Tibial artery (tissue), 4 donors: Measurements from ENCODE around the gene DNAJB2.

Experiments
- DNase-seq, 2 donors: peaks; one replicate each; pipeline ENCODE4 v3.0.0-alpha.2; 2019
- H3K27ac ChIP-seq, 2 donors: fragments of 200-600 bp; sonication (generic) in 1 of 2; 1 replicate in 1 of 2; 2 replicates in 1 of 2; pipeline ENCODE4 v1.5.1; 2018 to 2019; ENCODE audit warnings: mild to moderate bottlenecking in 1 of 2
- H3K27me3 ChIP-seq, 2 donors: fragments of 200-600 bp; sonication (generic) in 1 of 2; one replicate each; pipeline versions ENCODE4 v1.5.1 to v1.6.0; 2016 to 2019
- H3K36me3 ChIP-seq, 3 donors: fragments of 200-600 bp; sonication (generic) in 2 of 3; one replicate each; pipeline ENCODE4 v1.5.1; 2016 to 2019; ENCODE audit warnings: mild to moderate bottlenecking in 2 of 3
- H3K4me1 ChIP-seq, 4 donors: fragments of 200-600 bp; sonication (generic) in 2 of 4; 1 replicate in 3 of 4; 2 replicates in 1 of 4; pipeline ENCODE4 v1.5.1; 2016 to 2019
- H3K4me3 ChIP-seq, 2 donors: fragments of 200-600 bp; sonication (generic) in 1 of 2; 1 replicate in 1 of 2; 2 replicates in 1 of 2; pipeline ENCODE4 v1.5.1; 2018 to 2019; ENCODE audit warnings: mild to moderate bottlenecking in 2 of 2
- H3K9me3 ChIP-seq, 3 donors: fragments of 200-600 bp; sonication (generic) in 1 of 3; one replicate each; pipeline ENCODE4 v1.5.1; 2016 to 2019
- intact Hi-C: fragments of 100-400 bp; cut with DNase I; formaldehyde crosslinking; loops from one replicate; pipeline ENCODE4 v1.15.0; 2023; ENCODE audit warnings: low total_unique reads
- TF ChIP-seq, protein P1 (sequence below), 2 experiments: fragments of 200-600 bp in 1 of 2; fragments of 450-650 bp in 1 of 2; IDR thresholded peaks; one replicate each; pipeline ENCODE4 v1.5.1; 2017 to 2019; ENCODE audit warnings: antibody characterized with exemption in 2 of 2, mild to moderate bottlenecking in 1 of 2, moderate library complexity in 1 of 2

Gene DNAJB2

DNA sequence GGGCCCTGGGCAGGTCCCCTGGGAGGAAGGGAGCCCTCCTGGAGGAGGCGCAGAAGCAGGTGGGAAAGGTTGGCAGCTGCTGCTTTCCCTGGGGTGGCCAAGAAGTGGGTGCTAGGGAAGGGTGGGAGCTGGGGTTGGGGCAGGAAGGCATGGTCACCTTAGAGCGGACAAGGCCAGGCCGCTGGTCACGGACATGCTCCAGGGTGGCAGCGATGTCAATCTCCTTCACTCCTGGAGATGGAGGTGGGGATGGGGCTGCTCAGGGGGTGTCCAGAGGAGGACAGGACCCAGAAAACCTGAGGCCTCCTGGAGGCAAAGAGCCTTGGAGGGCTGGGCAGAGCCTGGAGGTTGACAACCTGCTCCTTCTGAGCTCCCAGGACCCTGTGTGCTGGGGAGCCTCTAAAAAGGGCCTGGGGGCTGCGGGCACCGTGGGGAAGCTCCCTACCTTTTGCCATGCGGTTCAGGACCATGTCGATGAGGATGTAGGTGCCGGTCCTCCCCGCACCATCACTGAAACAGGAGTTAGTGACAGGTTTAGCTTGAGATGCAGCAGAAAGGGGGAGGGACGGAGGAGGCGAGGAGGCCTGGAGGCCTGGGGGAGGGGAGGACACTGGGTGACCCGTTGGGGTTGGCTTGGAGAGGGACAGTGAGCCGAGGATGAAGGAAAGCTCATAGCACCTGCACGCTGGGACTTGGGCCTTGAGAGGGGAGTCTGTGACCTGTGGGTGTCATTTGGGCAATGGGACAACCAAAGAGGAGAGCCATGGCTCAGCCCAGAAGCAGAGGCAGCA lies 11.4 kb downstream of the DNAJB2 start:
- DNase-seq: no peak
- no peak overlapping the region for H3K4me3 ChIP-seq
- intact Hi-C loops: loop anchor here (10.0 kb wide), 2 partner anchors 66 to 244 kb away; partner anchors contain the start of genes ANKZF1 and ATG9A
- H3K4me1 ChIP-seq: peaks cover 0 to 47% (median 28%) of the 10 kb centered on the region in 4 donors
- peaks cover 0 to 13% (median 7%) of the 10 kb centered on the region in 3 donors for H3K36me3 ChIP-seq
- no peaks in the 10 kb centered on the region for H3K9me3 ChIP-seq
- TF ChIP-seq, protein P1, sequence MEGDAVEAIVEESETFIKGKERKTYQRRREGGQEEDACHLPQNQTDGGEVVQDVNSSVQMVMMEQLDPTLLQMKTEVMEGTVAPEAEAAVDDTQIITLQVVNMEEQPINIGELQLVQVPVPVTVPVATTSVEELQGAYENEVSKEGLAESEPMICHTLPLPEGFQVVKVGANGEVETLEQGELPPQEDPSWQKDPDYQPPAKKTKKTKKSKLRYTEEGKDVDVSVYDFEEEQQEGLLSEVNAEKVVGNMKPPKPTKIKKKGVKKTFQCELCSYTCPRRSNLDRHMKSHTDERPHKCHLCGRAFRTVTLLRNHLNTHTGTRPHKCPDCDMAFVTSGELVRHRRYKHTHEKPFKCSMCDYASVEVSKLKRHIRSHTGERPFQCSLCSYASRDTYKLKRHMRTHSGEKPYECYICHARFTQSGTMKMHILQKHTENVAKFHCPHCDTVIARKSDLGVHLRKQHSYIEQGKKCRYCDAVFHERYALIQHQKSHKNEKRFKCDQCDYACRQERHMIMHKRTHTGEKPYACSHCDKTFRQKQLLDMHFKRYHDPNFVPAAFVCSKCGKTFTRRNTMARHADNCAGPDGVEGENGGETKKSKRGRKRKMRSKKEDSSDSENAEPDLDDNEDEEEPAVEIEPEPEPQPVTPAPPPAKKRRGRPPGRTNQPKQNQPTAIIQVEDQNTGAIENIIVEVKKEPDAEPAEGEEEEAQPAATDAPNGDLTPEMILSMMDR (IDR thresholded peaks at IDR 0.05): no peak
- H3K27ac ChIP-seq: peak overlapping the region; percentile 76 to 85
- H3K27me3 ChIP-seq: no peaks in the 10 kb centered on the region

DNA sequence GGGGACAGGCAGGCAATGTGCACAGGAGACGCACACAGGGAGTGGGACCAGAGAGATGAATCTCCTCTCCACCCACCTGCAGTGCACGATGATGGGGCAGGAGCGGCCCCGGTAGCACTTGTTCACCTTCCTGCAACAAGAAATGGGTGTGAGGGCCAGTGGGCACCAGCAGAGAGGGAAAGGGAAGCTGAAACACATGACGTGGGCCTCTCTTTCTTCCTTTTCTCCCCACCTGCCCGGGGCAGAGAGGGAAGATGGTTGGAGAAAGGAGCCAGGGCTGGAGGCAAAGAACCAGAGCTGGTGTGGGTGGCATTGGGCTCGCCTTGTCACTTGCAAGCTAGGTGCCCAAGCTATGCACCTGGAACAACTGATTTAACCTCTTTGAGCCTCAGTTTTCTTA lies 12.2 kb downstream of the DNAJB2 start:
- peak in 1 of 2 donors; percentile 51 for DNase-seq
- Histone ChIP-seq H3K9me3 (no peaks in the 10 kb centered on the region), H3K36me3 (peaks cover 0 to 5% (median 0%) of the 10 kb centered on the region in 3 donors), H3K27me3 (no peaks in the 10 kb centered on the region), H3K27ac (no peak overlapping the region), H3K4me1 (peaks cover 0 to 39% (median 22%) of the 10 kb centered on the region in 4 donors), H3K4me3 (no peak overlapping the region)
- TF ChIP-seq, protein P1 (IDR thresholded peaks at IDR 0.05): no peak
- intact Hi-C loops: loop anchor here (10.0 kb wide), 2 partner anchors 67 to 243 kb away; partner anchors contain the start of genes ANKZF1 and ATG9A

DNA sequence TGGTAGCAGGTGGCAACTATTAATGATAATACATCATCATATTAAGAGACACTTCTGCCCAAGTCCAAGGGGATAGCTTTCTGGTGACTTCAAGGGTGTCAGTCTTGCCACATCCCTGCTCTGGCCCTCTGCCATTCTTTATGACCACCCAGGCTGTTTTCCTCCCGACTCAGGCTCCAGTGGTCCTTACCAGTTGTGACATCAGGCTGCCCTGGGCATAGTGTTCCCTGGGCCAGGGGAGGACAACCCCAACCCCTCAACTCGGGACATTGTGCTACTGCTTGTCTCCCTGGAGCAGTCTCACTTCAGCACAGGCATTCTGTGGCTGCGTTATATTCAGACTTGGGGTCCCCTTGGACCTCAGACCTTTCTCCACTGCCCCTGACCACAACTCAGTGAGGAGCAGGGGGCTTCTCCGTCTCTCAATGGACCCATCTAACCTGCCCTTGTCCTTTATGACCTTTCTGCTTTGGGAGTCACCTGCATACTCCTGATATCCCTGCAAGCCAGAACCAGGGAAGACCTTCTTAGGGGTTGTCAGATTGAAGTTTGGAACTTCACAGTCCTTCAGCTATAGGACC lies 12.8 kb downstream of the DNAJB2 start:
- intact Hi-C loops: loop anchor here (10.0 kb wide), 2 partner anchors 67 to 243 kb away; partner anchors contain the start of genes ANKZF1 and ATG9A
- H3K4me1 ChIP-seq: peaks cover 0 to 35% (median 21%) of the 10 kb centered on the region in 4 donors
- no peak overlapping the region for H3K4me3 ChIP-seq
- H3K27ac ChIP-seq: no peak overlapping the region
- H3K9me3 ChIP-seq: no peaks in the 10 kb centered on the region
- H3K27me3 ChIP-seq: no peaks in the 10 kb centered on the region
- TF ChIP-seq, protein P1 (IDR thresholded peaks at IDR 0.05): no peak
- H3K36me3 ChIP-seq: no peaks in the 10 kb centered on the region
- peak in 1 of 2 donors; percentile 55 for DNase-seq

DNA sequence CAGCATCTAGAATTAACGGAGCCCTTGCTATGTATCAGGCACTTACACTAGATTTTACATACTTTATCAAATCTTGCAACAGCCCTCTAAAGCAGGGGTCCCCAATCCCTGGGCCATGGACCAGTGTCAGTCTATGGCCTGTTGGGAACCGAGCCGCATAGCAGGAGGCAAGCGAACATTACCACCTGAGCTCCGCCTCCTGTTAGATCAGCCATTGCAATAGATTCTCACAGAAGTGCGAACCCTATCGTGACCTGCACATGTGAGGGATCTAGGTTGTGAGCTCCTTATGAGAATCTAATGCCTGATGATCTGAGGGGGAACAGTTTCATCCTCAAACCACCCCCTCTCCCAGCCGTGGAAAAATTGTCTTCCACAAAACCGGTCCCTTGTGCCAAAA lies 13.4 kb downstream of the DNAJB2 start:
- intact Hi-C loops: loop anchor here (10.0 kb wide), 2 partner anchors 68 to 242 kb away; partner anchors contain the start of genes ANKZF1 and ATG9A
- no peak overlapping the region for H3K4me3 ChIP-seq
- DNase-seq: no peak

DNA sequence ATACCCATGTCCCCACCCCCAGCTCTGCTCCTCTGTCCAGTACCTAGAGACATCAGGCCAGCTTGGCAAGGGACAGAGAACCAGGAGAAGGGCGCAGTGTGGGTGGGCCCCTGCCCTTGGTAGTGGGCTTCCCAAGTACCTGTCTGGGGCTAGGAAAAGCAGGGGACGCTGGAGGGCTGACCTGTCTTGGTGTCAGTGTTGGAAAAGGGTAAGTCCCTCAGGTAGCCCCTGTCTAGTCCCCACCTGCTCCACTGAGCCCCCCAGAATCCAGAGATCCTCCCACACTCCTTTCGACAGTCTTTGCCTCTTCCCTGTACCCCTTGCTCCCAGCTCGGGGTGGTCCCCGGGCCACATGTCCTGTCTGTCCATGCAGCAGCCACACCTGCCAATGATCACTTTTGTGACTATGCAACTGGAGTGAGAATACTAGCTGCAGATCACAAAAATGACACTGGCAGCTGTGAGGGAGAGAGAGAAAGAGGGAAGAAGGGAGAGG lies 14.6 kb downstream of the DNAJB2 start:
- Histone ChIP-seq H3K4me3 (no peak overlapping the region), H3K9me3 (no peaks in the 10 kb centered on the region), H3K27me3 (peaks cover 0 to 5% of the 10 kb centered on the region in 2 donors), H3K36me3 (no peaks in the 10 kb centered on the region), H3K4me1 (peaks cover 0 to 36% (median 21%) of the 10 kb centered on the region in 4 donors), H3K27ac (peak overlapping the region; percentile 78 to 86)
- TF ChIP-seq, protein P1 (IDR thresholded peaks at IDR 0.05): no peak
- intact Hi-C loops: loop anchor here (2.0 to 10.0 kb wide), 3 partner anchors 15 to 241 kb away; partner anchors contain the start of genes ANKZF1, ATG9A and DNAJB2
- no peak for DNase-seq

More for the DNA sequence above, 13.4 kb downstream of the DNAJB2 start:
- H3K27me3 ChIP-seq: peaks cover 0 to 3% of the 10 kb centered on the region in 2 donors
- peaks cover 0 to 35% (median 21%) of the 10 kb centered on the region in 4 donors for H3K4me1 ChIP-seq
- H3K36me3 ChIP-seq: no peaks in the 10 kb centered on the region
- no peaks in the 10 kb centered on the region for H3K9me3 ChIP-seq
- no peak overlapping the region for H3K27ac ChIP-seq
- TF ChIP-seq, protein P1 (IDR thresholded peaks at IDR 0.05): no peak
